GM23338 (cell line): ENCODE measurements around the gene ZNF22.

Experiments used
- CREB1 ChIP-seq: fragments of 250-450 bp; sonication (Bioruptor Pico); IDR thresholded peaks from 2 replicates; pipeline ENCODE4 v1.5.0; 2020; ENCODE audit warnings: low read depth, mild to moderate bottlenecking, moderate library complexity
- EZH2 ChIP-seq: fragments of 200-600 bp; sonication (generic); IDR thresholded peaks from one replicate; pipeline ENCODE4 v1.8.0; 2017; ENCODE audit warnings: antibody characterized with exemption, mild to moderate bottlenecking, low read depth; ENCODE audit not compliant: unreplicated experiment
- EZH2phosphoT487 ChIP-seq: fragments of 200-600 bp; sonication (generic); IDR thresholded peaks from one replicate; pipeline ENCODE4 v1.8.1; 2018; ENCODE audit warnings: antibody characterized with exemption; ENCODE audit not compliant: unreplicated experiment
- JUNB ChIP-seq: IDR thresholded peaks from one replicate; pipeline ENCODE4 v1.6.1; 2016; ENCODE audit warnings: antibody characterized with exemption; ENCODE audit not compliant: unreplicated experiment
- NANOG ChIP-seq: IDR thresholded peaks from 2 replicates; pipeline ENCODE4 v1.6.1; 2016; ENCODE audit warnings: antibody characterized with exemption, borderline replicate concordance
- POLR2AphosphoS5 ChIP-seq: IDR thresholded peaks from 2 replicates; pipeline ENCODE4 v1.6.1; 2016; ENCODE audit warnings: antibody characterized with exemption, low read depth
- REST ChIP-seq: IDR thresholded peaks from one replicate; pipeline ENCODE4 v1.6.1; 2018; ENCODE audit warnings: antibody characterized with exemption; ENCODE audit not compliant: unreplicated experiment
- STAT1 ChIP-seq: IDR thresholded peaks from one replicate; pipeline ENCODE4 v1.6.1; 2016; ENCODE audit warnings: antibody characterized with exemption; ENCODE audit not compliant: unreplicated experiment
- ZNF114 ChIP-seq: fragments of 250-450 bp; sonication (Bioruptor Pico); IDR thresholded peaks from 2 replicates; pipeline ENCODE4 v1.5.0; 2020; ENCODE audit warnings: mild to moderate bottlenecking, moderate library complexity
- ZNF331 ChIP-seq: fragments of 250-450 bp; sonication (Bioruptor Pico); IDR thresholded peaks from 2 replicates; pipeline ENCODE4 v1.5.0; 2020; ENCODE audit warnings: low read depth, mild to moderate bottlenecking, moderate library complexity
- TF ChIP-seq, protein P1 (sequence below), 2 experiments: fragments of 200-600 bp in 1 of 2; sonication (generic) in 1 of 2; conservative IDR thresholded peaks; 2 replicates each; pipeline versions ENCODE4 v1.5.1 to v1.6.1; 2016 to 2017; ENCODE audit warnings: antibody characterized with exemption in 2 of 2, low read depth in 2 of 2, mild to moderate bottlenecking in 2 of 2, moderate library complexity in 1 of 2
- TF ChIP-seq, protein P2 (sequence below): IDR thresholded peaks from 2 replicates; pipeline ENCODE4 v1.6.1; 2016; ENCODE audit warnings: antibody characterized with exemption

DNA sequence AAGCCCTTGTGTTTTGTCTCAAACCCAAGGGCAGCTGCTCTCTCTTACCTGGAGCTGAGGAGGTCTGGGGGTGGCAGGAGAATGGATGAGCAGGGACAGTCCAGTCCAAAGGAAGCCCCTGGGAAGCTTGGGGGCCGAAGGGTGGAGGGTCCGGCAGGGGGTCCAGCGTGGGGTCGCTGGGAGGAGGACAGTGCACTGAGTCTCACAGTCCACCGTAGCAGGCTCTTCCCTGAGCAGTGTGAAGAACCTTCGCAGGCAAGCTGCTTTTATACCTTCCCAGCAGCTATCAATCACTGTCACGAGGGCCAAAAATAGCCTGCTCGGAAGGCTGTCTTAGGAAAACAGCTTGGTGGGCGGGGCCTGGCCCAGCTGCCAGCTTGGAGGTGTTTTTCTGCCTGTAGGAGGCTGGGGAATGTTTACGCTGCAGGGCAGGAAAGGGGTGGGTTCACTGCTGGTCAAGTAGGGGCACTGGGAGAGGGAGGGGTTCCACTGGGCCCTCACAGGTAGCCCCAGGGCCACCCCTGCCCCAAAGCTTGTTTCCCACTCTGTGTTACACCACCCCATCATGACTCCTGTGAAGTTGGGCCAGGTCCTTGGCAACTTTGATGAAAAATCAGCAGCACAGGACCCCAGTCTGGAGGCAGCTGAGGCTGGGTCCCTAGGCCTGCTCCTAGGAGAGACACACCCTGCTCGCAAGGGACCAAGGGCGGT is 22.0 kb upstream of the ZNF22 start, which contains the start of gene DEPP1:
- TF ChIP-seq, protein P1, sequence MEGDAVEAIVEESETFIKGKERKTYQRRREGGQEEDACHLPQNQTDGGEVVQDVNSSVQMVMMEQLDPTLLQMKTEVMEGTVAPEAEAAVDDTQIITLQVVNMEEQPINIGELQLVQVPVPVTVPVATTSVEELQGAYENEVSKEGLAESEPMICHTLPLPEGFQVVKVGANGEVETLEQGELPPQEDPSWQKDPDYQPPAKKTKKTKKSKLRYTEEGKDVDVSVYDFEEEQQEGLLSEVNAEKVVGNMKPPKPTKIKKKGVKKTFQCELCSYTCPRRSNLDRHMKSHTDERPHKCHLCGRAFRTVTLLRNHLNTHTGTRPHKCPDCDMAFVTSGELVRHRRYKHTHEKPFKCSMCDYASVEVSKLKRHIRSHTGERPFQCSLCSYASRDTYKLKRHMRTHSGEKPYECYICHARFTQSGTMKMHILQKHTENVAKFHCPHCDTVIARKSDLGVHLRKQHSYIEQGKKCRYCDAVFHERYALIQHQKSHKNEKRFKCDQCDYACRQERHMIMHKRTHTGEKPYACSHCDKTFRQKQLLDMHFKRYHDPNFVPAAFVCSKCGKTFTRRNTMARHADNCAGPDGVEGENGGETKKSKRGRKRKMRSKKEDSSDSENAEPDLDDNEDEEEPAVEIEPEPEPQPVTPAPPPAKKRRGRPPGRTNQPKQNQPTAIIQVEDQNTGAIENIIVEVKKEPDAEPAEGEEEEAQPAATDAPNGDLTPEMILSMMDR (conservative IDR thresholded peaks at IDR 0.05; ENCODE audit: low read depth in 2 of 2) = no peak
- no peak for TF ChIP-seq EZH2
- TF ChIP-seq EZH2phosphoT487 = no peak
- TF ChIP-seq POLR2AphosphoS5 = no peak
- no peak for TF ChIP-seq NANOG
- TF ChIP-seq, protein P2, sequence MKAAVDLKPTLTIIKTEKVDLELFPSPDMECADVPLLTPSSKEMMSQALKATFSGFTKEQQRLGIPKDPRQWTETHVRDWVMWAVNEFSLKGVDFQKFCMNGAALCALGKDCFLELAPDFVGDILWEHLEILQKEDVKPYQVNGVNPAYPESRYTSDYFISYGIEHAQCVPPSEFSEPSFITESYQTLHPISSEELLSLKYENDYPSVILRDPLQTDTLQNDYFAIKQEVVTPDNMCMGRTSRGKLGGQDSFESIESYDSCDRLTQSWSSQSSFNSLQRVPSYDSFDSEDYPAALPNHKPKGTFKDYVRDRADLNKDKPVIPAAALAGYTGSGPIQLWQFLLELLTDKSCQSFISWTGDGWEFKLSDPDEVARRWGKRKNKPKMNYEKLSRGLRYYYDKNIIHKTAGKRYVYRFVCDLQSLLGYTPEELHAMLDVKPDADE = no peak
- no peak for TF ChIP-seq REST
- no peak for TF ChIP-seq CREB1
- no peak for TF ChIP-seq JUNB
- TF ChIP-seq STAT1 = no peak
- no peak for TF ChIP-seq ZNF114 (CRISPR knock-in tag)
- no peak for TF ChIP-seq ZNF331 (CRISPR knock-in tag)
